Naive thymus-derived CD4-positive, alpha-beta T cell (primary cell): ENCODE results near the gene STAT4. TPM values are rescaled to one million over a fixed set of nuclear protein-coding genes. Genes with fewer than 3 reads are reported as not detected.

Experiments used
- ATAC-seq: fragments of 150-1000 bp; cut with Tn5 transposase; 2 replicates; pipeline ENCODE4 v1.10.0; 2021; ENCODE audit warnings: mild to moderate bottlenecking, moderate library complexity
- CTCF ChIA-PET: fragments of 350-600 bp; sonication (Branson Sonifier 250); formaldehyde crosslinking; loops from one replicate; lab custom pipeline; 2021; ENCODE audit warnings: antibody characterized with exemption; lab: Charles Lee
- POLR2A ChIA-PET: fragments of 350-600 bp; sonication (Branson Sonifier 250); formaldehyde crosslinking; loops from one replicate; lab custom pipeline; 2021; ENCODE audit warnings: antibody characterized with exemption, inconsistent platforms; lab: Charles Lee
- DNase-seq, 9 donors: peaks; one replicate each; pipeline versions ENCODE4 v3.0.0 to v3.0.0-alpha.2; 2020 to 2022; ENCODE audit warnings: mixed read lengths in 1 of 9
- H3K27ac ChIP-seq: one replicate; pipeline ENCODE4 v1.7.0; 2013; ENCODE audit warnings: mild to moderate bottlenecking, low read depth, low read length, moderate library complexity
- H3K27me3 ChIP-seq, 2 donors: one replicate each; pipeline ENCODE4 v1.7.0; 2013; ENCODE audit warnings: low read length in 2 of 2, mild to moderate bottlenecking in 2 of 2, moderate library complexity in 2 of 2; ENCODE audit not compliant: control insufficient read depth in 2 of 2, insufficient read depth in 2 of 2
- H3K36me3 ChIP-seq, 3 experiments: 1 replicate in 2 of 3; 2 replicates in 1 of 3; pipeline ENCODE4 v1.7.0; 2013; ENCODE audit warnings: low read length in 3 of 3, mild to moderate bottlenecking in 3 of 3, moderate library complexity in 1 of 3; ENCODE audit not compliant: insufficient read depth in 3 of 3, control insufficient read depth in 2 of 3
- H3K4me1 ChIP-seq, 2 donors: one replicate each; pipeline ENCODE4 v1.7.0; 2013; ENCODE audit warnings: low read length in 2 of 2, mild to moderate bottlenecking in 2 of 2, moderate library complexity in 1 of 2; ENCODE audit not compliant: control insufficient read depth in 2 of 2, insufficient read depth in 2 of 2
- H3K4me3 ChIP-seq: 2 replicates; pipeline ENCODE4 v1.7.0; 2013; ENCODE audit warnings: mild to moderate bottlenecking, low read length
- H3K9me3 ChIP-seq, 3 experiments: 1 replicate in 2 of 3; 2 replicates in 1 of 3; pipeline ENCODE4 v1.7.0; 2013; ENCODE audit warnings: low read length in 3 of 3; ENCODE audit not compliant: control insufficient read depth in 2 of 3
- H3K27ac Mint-ChIP-seq, 9 donors: one replicate each; pipeline ENCODE4 v1.8.0; 2020 to 2022; ENCODE audit warnings: mixed read lengths in 9 of 9, mild to moderate bottlenecking in 8 of 9, moderate library complexity in 5 of 9, inconsistent platforms in 2 of 9
- H3K27me3 Mint-ChIP-seq, 5 donors: one replicate each; pipeline ENCODE4 v1.8.0; 2021 to 2022; ENCODE audit warnings: mixed read lengths in 5 of 5, mild to moderate bottlenecking in 1 of 5
- H3K36me3 Mint-ChIP-seq, 5 donors: one replicate each; pipeline ENCODE4 v1.8.0; 2020 to 2022; ENCODE audit warnings: mixed read lengths in 5 of 5, mild to moderate bottlenecking in 3 of 5, inconsistent platforms in 1 of 5
- H3K4me1 Mint-ChIP-seq, 7 donors: one replicate each; pipeline ENCODE4 v1.8.0; 2020 to 2022; ENCODE audit warnings: mixed read lengths in 7 of 7, mild to moderate bottlenecking in 3 of 7, inconsistent platforms in 1 of 7
- H3K4me3 Mint-ChIP-seq, 10 donors: one replicate each; pipeline ENCODE4 v1.8.0; 2020 to 2022; ENCODE audit warnings: mild to moderate bottlenecking in 10 of 10, mixed read lengths in 10 of 10, moderate library complexity in 6 of 10, inconsistent platforms in 2 of 10
- H3K9me3 Mint-ChIP-seq, 11 donors: one replicate each; pipeline ENCODE4 v1.8.0; 2020 to 2022; ENCODE audit warnings: mixed read lengths in 11 of 11, mild to moderate bottlenecking in 4 of 11, inconsistent platforms in 1 of 11, moderate library complexity in 1 of 11
- intact Hi-C, 2 donors: fragments of 100-400 bp; cut with micrococcal nuclease; formaldehyde crosslinking; loops; one replicate each; pipeline ENCODE4 v1.15.1; 2023
- polyA plus RNA-seq, 2 donors: library from polyadenylated mRNA; unstranded; fragments of 300-500 nt; fragmentation: Illumina TruSeq; gene quantifications; one replicate each; pipeline ENCODE4 v1.2.3, GENCODE V29; 2021
- total RNA-seq, 6 experiments: library from RNA in 5 of 6; stranded (reverse) in 5 of 6; gene quantifications; 1 replicate in 5 of 6; 2 replicates in 1 of 6; pipeline ENCODE4 v1.2.3 and lab custom pipeline; 2021 to 2026

STAT4 gene
- total and polyA plus RNA-seq, 7 experiments from 2014 or later = 52.4 to 132 (median 114) TPM

GRCh38 chr2:191166111-191166755, 15.4 kb upstream of the STAT4 start:
- Mint-ChIP-seq H3K4me1 (peaks cover 2 to 21% (median 15%) of the 10 kb centered on the region in 7 donors), H3K27me3 (peaks cover 0 to 8% (median 0%) of the 10 kb centered on the region in 5 donors), H3K27ac (no peak overlapping the region), H3K9me3 (no peaks in the 10 kb centered on the region), H3K36me3 (peaks cover 0 to 2% (median 0%) of the 10 kb centered on the region in 5 donors), H3K4me3 (no peak overlapping the region)
- H3K9me3 ChIP-seq = no peaks in the 10 kb centered on the region
- DNase-seq (no peak), ATAC-seq (no peak)
- intact Hi-C loops = loop anchor here (5.0 kb wide), 3 partner anchors 36 to 51 kb away; no protein-coding TSS in a partner anchor
- no peak overlapping the region for H3K27ac ChIP-seq
- H3K27me3 ChIP-seq = no peaks in the 10 kb centered on the region
- no peaks in the 10 kb centered on the region for H3K36me3 ChIP-seq
- CTCF ChIA-PET = interaction anchor here (0.6 to 5.0 kb wide), 13 partner anchors 11 to 997 kb away, joined by 3 to 48 read pairs (median 5); no protein-coding TSS in a partner anchor
- POLR2A ChIA-PET = no interaction called here
- H3K4me3 ChIP-seq = no peak overlapping the region
- no peaks in the 10 kb centered on the region for H3K4me1 ChIP-seq

GRCh38 chr2:191165176-191165643, 14.4 kb upstream of the STAT4 start:
- intact Hi-C loops = loop anchor here (1.0 to 5.0 kb wide), 15 partner anchors 37 to 997 kb away; partner anchors contain the start of gene MYO1B (in 2 of the 2)
- Mint-ChIP-seq H3K27me3 (peaks cover 0 to 8% (median 2%) of the 10 kb centered on the region in 5 donors), H3K9me3 (no peaks in the 10 kb centered on the region), H3K4me1 (peaks cover 2 to 18% (median 10%) of the 10 kb centered on the region in 7 donors), H3K4me3 (peak overlapping the region in 1 of 10 donors; percentile 50), H3K36me3 (peaks cover 0 to 2% (median 0%) of the 10 kb centered on the region in 5 donors), H3K27ac (peak overlapping the region in 2 of 9 donors; percentile 51 to 56)
- Histone ChIP-seq H3K27me3 (no peaks in the 10 kb centered on the region), H3K9me3 (no peaks in the 10 kb centered on the region), H3K4me3 (no peak overlapping the region), H3K4me1 (no peaks in the 10 kb centered on the region), H3K27ac (no peak overlapping the region), H3K36me3 (no peaks in the 10 kb centered on the region)
- ChIA-PET POLR2A (interaction anchor here (0.7 kb wide), 1 partner anchor 511 kb away, joined by 4 read pairs; no protein-coding TSS in a partner anchor), CTCF (interaction anchor here (0.6 to 5.0 kb wide), 17 partner anchors 10 to 998 kb away, joined by 3 to 48 read pairs (median 5); no protein-coding TSS in a partner anchor)
- peak in 6 of 9 donors; percentile 22 to 65 (median 52) for DNase-seq
- ATAC-seq = peak; percentile 79

- Mint-ChIP-seq H3K36me3 (peaks cover 0 to 3% (median 0%) of the 10 kb centered on the region in 5 donors), H3K4me3 (no peak overlapping the region), H3K9me3 (no peaks in the 10 kb centered on the region), H3K27ac (no peak overlapping the region), H3K4me1 (peaks cover 0 to 35% (median 5%) of the 10 kb centered on the region in 7 donors), H3K27me3 (peaks cover 0 to 8% (median 0%) of the 10 kb centered on the region in 5 donors)
- no peak overlapping the region for H3K4me3 ChIP-seq
- peaks cover 4 to 8% of the 10 kb centered on the region in 2 donors for H3K4me1 ChIP-seq
- no peaks in the 10 kb centered on the region for H3K9me3 ChIP-seq
- DNase-seq (no peak), ATAC-seq (no peak)
- POLR2A ChIA-PET = interaction anchor here (0.8 to 3.1 kb wide), 2 partner anchors 104 to 107 kb away, joined by 3 to 17 read pairs; no protein-coding TSS in a partner anchor
- no peaks in the 10 kb centered on the region for H3K27me3 ChIP-seq
- CTCF ChIA-PET = interaction anchor here (1.1 to 14.2 kb wide), 2 partner anchors 96 to 107 kb away, joined by 3 to 488 read pairs; no protein-coding TSS in a partner anchor
- H3K36me3 ChIP-seq = no peaks in the 10 kb centered on the region
- no peak overlapping the region for H3K27ac ChIP-seq
- intact Hi-C loops = loop anchor here (10.0 kb wide), 2 partner anchors 514 to 1374 kb away; partner anchors contain the start of genes NAB1 (in 1 of the 2), ORMDL1 (in 1 of the 2) and PMS1 (in 1 of the 2)
Measured at GRCh38 chr2:191158747-191159146, 8.0 kb upstream of the STAT4 start.

- intact Hi-C loops = loop anchor here (10.0 kb wide), 2 partner anchors 513 to 1373 kb away; partner anchors contain the start of genes NAB1 (in 1 of the 2), ORMDL1 (in 1 of the 2) and PMS1 (in 1 of the 2)
- CTCF ChIA-PET = interaction anchor here (1.1 to 14.2 kb wide), 2 partner anchors 95 to 107 kb away, joined by 3 to 488 read pairs; no protein-coding TSS in a partner anchor
- no peaks in the 10 kb centered on the region for H3K36me3 ChIP-seq
- H3K9me3 ChIP-seq = no peaks in the 10 kb centered on the region
- Mint-ChIP-seq H3K9me3 (no peaks in the 10 kb centered on the region), H3K4me1 (peaks cover 0 to 36% (median 5%) of the 10 kb centered on the region in 7 donors), H3K27me3 (peaks cover 0 to 7% (median 0%) of the 10 kb centered on the region in 5 donors), H3K27ac (peak overlapping the region in 1 of 9 donors; percentile 29), H3K4me3 (no peak overlapping the region), H3K36me3 (peaks cover 0 to 3% (median 0%) of the 10 kb centered on the region in 5 donors)
- no peaks in the 10 kb centered on the region for H3K27me3 ChIP-seq
- H3K4me1 ChIP-seq = peaks cover 4 to 13% of the 10 kb centered on the region in 2 donors
- ATAC-seq (no peak), DNase-seq (no peak)
- no peak overlapping the region for H3K27ac ChIP-seq
- POLR2A ChIA-PET = interaction anchor here (1.0 to 3.1 kb wide), 2 partner anchors 14 to 106 kb away, joined by 4 to 17 read pairs; no protein-coding TSS in a partner anchor
- H3K4me3 ChIP-seq = no peak overlapping the region
Measured at GRCh38 chr2:191158193-191158592, 7.4 kb upstream of the STAT4 start.

GRCh38 chr2:191155608-191156071, 4.8 kb upstream of the STAT4 start:
- Histone ChIP-seq H3K36me3 (no peaks in the 10 kb centered on the region), H3K9me3 (no peaks in the 10 kb centered on the region), H3K4me1 (peaks cover 12 to 35% of the 10 kb centered on the region in 2 donors), H3K27me3 (no peaks in the 10 kb centered on the region), H3K4me3 (no peak overlapping the region), H3K27ac (no peak overlapping the region)
- Mint-ChIP-seq H3K4me1 (peaks cover 5 to 54% (median 18%) of the 10 kb centered on the region in 7 donors), H3K27me3 (peaks cover 0 to 5% (median 0%) of the 10 kb centered on the region in 5 donors), H3K27ac (peak overlapping the region in 4 of 9 donors; percentile 0 to 24 (median 12)), H3K36me3 (peaks cover 0 to 3% (median 0%) of the 10 kb centered on the region in 5 donors), H3K9me3 (no peaks in the 10 kb centered on the region), H3K4me3 (peak overlapping the region in 1 of 10 donors; percentile 10)
- ATAC-seq (peak; percentile 23), DNase-seq (peak in 6 of 9 donors; percentile 26 to 61 (median 51))
- POLR2A ChIA-PET = interaction anchor here (0.6 to 2.5 kb wide), 10 partner anchors 25 to 275 kb away, joined by 3 to 52 read pairs (median 4); partner anchors contain the start of gene GLS
- CTCF ChIA-PET = interaction anchor here (0.6 to 14.2 kb wide), 30 partner anchors 10 to 1808 kb away, joined by 3 to 488 read pairs (median 4); no protein-coding TSS in a partner anchor
- intact Hi-C loops = loop anchor here (1.0 to 10.0 kb wide), 3 partner anchors 103 to 1371 kb away; partner anchors contain the start of genes NAB1 (in 1 of the 2), ORMDL1 (in 1 of the 2) and PMS1 (in 1 of the 2)
